HepG2 (cell line): ENCODE results near the gene SLCO2B1. TPM values are rescaled to one million over a fixed set of nuclear protein-coding genes. Genes with fewer than 3 reads are reported as not detected.

Source experiments
- ARNTL ChIP-seq: sonication (generic); formaldehyde crosslinking; IDR thresholded peaks from 2 replicates; pipeline ENCODE4 v1.4.0; 2020; ENCODE audit warnings: mild to moderate bottlenecking, missing genetic modification reagents
- CHD2 ChIP-seq: IDR thresholded peaks from 2 replicates; pipeline ENCODE4 v1.6.1; 2011; ENCODE audit warnings: low read depth, low read length, improper control_type of control experiment
- DNMT1 ChIP-seq: sonication (generic); formaldehyde crosslinking; IDR thresholded peaks from 2 replicates; pipeline ENCODE4 v1.5.1; 2020; ENCODE audit warnings: mild to moderate bottlenecking, missing genetic modification reagents
- KDM5A ChIP-seq: fragments of 200-600 bp; sonication (generic); IDR thresholded peaks from 2 replicates; pipeline ENCODE4 v1.7.0; 2018; ENCODE audit warnings: antibody characterized with exemption, mild to moderate bottlenecking, low read length, borderline replicate concordance
- KLF15 ChIP-seq: sonication (generic); formaldehyde crosslinking; IDR thresholded peaks from 2 replicates; pipeline ENCODE4 v1.8.1; 2023; ENCODE audit warnings: borderline replicate concordance, mild to moderate bottlenecking, inconsistent platforms, missing genetic modification reagents, mixed read lengths
- NRL ChIP-seq: sonication (generic); formaldehyde crosslinking; IDR thresholded peaks from 2 replicates; pipeline ENCODE4 v1.5.0; 2020; ENCODE audit warnings: missing genetic modification reagents, mild to moderate bottlenecking, moderate library complexity, borderline replicate concordance
- RFXAP ChIP-seq: sonication (generic); formaldehyde crosslinking; IDR thresholded peaks from 2 replicates; pipeline ENCODE4 v1.4.0; 2020; ENCODE audit warnings: missing genetic modification reagents, borderline replicate concordance
- SMARCC2 ChIP-seq: fragments of 450-650 bp; IDR thresholded peaks from 2 replicates; pipeline ENCODE4 v1.6.1; 2017; ENCODE audit warnings: antibody characterized with exemption, mild to moderate bottlenecking
- ZNF263 ChIP-seq: sonication (generic); formaldehyde crosslinking; IDR thresholded peaks from 2 replicates; pipeline ENCODE4 v1.4.0; 2020; ENCODE audit warnings: missing genetic modification reagents
- ZNF501 ChIP-seq: sonication (generic); formaldehyde crosslinking; IDR thresholded peaks from 2 replicates; pipeline ENCODE4 v1.5.1; 2020; ENCODE audit warnings: mild to moderate bottlenecking, moderate library complexity, missing genetic modification reagents
- ZSCAN21 ChIP-seq: sonication (generic); formaldehyde crosslinking; IDR thresholded peaks from 2 replicates; pipeline ENCODE4 v1.8.0; 2022; ENCODE audit warnings: mild to moderate bottlenecking, missing genetic modification reagents, moderate library complexity, borderline replicate concordance
- polyA plus RNA-seq, 8 experiments: library from polyadenylated mRNA; depleted of rRNA in 3 of 8; stranded (reverse) in 7 of 8; unstranded in 1 of 8; fragments of >200 nt; fragmentation: Illumina TruSeq in 4 of 8; extraction: Trizol in 4 of 8; gene quantifications; 2 replicates each; pipeline versions ENCODE4 v1.2.1 to v1.2.3, GENCODE V29; 2011 to 2016; ENCODE audit warnings: low read depth in 4 of 8, missing spikeins in 1 of 8, mixed read lengths in 1 of 8; ENCODE audit not compliant: insufficient read depth in 1 of 8
- total RNA-seq, 5 experiments: library from RNA; depleted of rRNA; stranded (reverse); fragments of >200 nt; fragmentation: Illumina TruSeq; extraction: Trizol; gene quantifications; 2 replicates each; pipeline ENCODE4 v1.2.3, GENCODE V29; 2016; ENCODE audit warnings: low read depth in 1 of 5
- TF ChIP-seq, protein P1 (sequence below): sonication (generic); formaldehyde crosslinking; IDR thresholded peaks from 2 replicates; pipeline ENCODE4 v1.5.1; 2020; ENCODE audit warnings: mild to moderate bottlenecking, missing genetic modification reagents, borderline replicate concordance
- TF ChIP-seq, protein P2 (sequence below): sonication (generic); formaldehyde crosslinking; conservative IDR thresholded peaks from 2 replicates; pipeline ENCODE4 v1.8.1; 2023; ENCODE audit warnings: missing genetic modification reagents
- TF ChIP-seq, protein P3 (sequence below): sonication (generic); formaldehyde crosslinking; IDR thresholded peaks from 2 replicates; pipeline ENCODE4 v1.4.0; 2020; ENCODE audit warnings: mild to moderate bottlenecking, missing genetic modification reagents
- TF ChIP-seq, protein P4 (sequence below): sonication (generic); formaldehyde crosslinking; IDR thresholded peaks from 2 replicates; pipeline ENCODE4 v1.4.0; 2020; ENCODE audit warnings: missing genetic modification reagents, borderline replicate concordance
- TF ChIP-seq, protein P5 (sequence below): IDR thresholded peaks from 2 replicates; pipeline ENCODE4 v1.6.1; 2016; ENCODE audit warnings: mild to moderate bottlenecking, missing biosample characterization, missing genetic modification reagents

Gene SLCO2B1
- total and polyA plus RNA-seq, 2 of the 13 experiments (the other 11 are each of a cell fraction or from before 2014, with no cell fraction given) = 15.3 to 19.8 TPM

DNA sequence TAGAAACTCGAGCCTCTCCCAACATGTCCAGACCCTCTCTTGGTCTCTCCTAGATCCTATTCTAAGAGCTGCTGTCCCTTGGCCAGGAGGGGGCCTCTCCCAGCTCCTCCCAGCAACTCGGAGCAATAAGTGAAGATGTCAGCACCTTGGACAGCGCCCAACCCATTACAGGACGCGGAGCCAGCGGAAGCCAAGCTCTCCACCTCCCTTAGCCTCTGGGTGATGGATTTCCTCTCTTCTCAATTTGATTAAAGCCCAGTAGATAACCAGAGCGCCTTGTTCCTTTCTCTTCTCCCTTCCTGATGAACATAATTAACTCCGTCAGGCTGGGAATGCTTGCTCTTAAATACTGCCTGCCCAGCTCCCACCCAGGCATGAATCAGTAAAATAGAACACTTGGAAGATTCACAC is 63.5 kb downstream of the SLCO2B1 start (continued):
- TF ChIP-seq, protein P1, sequence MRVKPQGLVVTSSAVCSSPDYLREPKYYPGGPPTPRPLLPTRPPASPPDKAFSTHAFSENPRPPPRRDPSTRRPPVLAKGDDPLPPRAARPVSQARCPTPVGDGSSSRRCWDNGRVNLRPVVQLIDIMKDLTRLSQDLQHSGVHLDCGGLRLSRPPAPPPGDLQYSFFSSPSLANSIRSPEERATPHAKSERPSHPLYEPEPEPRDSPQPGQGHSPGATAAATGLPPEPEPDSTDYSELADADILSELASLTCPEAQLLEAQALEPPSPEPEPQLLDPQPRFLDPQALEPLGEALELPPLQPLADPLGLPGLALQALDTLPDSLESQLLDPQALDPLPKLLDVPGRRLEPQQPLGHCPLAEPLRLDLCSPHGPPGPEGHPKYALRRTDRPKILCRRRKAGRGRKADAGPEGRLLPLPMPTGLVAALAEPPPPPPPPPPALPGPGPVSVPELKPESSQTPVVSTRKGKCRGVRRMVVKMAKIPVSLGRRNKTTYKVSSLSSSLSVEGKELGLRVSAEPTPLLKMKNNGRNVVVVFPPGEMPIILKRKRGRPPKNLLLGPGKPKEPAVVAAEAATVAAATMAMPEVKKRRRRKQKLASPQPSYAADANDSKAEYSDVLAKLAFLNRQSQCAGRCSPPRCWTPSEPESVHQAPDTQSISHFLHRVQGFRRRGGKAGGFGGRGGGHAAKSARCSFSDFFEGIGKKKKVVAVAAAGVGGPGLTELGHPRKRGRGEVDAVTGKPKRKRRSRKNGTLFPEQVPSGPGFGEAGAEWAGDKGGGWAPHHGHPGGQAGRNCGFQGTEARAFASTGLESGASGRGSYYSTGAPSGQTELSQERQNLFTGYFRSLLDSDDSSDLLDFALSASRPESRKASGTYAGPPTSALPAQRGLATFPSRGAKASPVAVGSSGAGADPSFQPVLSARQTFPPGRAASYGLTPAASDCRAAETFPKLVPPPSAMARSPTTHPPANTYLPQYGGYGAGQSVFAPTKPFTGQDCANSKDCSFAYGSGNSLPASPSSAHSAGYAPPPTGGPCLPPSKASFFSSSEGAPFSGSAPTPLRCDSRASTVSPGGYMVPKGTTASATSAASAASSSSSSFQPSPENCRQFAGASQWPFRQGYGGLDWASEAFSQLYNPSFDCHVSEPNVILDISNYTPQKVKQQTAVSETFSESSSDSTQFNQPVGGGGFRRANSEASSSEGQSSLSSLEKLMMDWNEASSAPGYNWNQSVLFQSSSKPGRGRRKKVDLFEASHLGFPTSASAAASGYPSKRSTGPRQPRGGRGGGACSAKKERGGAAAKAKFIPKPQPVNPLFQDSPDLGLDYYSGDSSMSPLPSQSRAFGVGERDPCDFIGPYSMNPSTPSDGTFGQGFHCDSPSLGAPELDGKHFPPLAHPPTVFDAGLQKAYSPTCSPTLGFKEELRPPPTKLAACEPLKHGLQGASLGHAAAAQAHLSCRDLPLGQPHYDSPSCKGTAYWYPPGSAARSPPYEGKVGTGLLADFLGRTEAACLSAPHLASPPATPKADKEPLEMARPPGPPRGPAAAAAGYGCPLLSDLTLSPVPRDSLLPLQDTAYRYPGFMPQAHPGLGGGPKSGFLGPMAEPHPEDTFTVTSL (CRISPR knock-in tag) = no peak
- TF ChIP-seq KDM5A (no peak), SMARCC2 (no peak), DNMT1 (CRISPR knock-in tag) (no peak), ZNF263 (peak; percentile 81), RFXAP (peak; percentile 87), ZNF501 (0 out of 2 replicates have a peak, but pooled peaks have one; percentile 49), CHD2 (no peak), ZSCAN21 (CRISPR knock-in tag) (peak; percentile 76; the same call in 1 of the 2 replicates), NRL (peak; percentile 61; the same call in 1 of the 2 replicates), ARNTL (peak; percentile 70), KLF15 (CRISPR knock-in tag) (peak; percentile 91; the same call in 1 of the 2 replicates)
- TF ChIP-seq, protein P2, sequence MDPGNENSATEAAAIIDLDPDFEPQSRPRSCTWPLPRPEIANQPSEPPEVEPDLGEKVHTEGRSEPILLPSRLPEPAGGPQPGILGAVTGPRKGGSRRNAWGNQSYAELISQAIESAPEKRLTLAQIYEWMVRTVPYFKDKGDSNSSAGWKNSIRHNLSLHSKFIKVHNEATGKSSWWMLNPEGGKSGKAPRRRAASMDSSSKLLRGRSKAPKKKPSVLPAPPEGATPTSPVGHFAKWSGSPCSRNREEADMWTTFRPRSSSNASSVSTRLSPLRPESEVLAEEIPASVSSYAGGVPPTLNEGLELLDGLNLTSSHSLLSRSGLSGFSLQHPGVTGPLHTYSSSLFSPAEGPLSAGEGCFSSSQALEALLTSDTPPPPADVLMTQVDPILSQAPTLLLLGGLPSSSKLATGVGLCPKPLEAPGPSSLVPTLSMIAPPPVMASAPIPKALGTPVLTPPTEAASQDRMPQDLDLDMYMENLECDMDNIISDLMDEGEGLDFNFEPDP (CRISPR knock-in tag) = no peak
- TF ChIP-seq, protein P3, sequence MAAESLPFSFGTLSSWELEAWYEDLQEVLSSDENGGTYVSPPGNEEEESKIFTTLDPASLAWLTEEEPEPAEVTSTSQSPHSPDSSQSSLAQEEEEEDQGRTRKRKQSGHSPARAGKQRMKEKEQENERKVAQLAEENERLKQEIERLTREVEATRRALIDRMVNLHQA (CRISPR knock-in tag) = peak; percentile 89; the same call in 1 of the 2 replicates
- TF ChIP-seq, protein P4, sequence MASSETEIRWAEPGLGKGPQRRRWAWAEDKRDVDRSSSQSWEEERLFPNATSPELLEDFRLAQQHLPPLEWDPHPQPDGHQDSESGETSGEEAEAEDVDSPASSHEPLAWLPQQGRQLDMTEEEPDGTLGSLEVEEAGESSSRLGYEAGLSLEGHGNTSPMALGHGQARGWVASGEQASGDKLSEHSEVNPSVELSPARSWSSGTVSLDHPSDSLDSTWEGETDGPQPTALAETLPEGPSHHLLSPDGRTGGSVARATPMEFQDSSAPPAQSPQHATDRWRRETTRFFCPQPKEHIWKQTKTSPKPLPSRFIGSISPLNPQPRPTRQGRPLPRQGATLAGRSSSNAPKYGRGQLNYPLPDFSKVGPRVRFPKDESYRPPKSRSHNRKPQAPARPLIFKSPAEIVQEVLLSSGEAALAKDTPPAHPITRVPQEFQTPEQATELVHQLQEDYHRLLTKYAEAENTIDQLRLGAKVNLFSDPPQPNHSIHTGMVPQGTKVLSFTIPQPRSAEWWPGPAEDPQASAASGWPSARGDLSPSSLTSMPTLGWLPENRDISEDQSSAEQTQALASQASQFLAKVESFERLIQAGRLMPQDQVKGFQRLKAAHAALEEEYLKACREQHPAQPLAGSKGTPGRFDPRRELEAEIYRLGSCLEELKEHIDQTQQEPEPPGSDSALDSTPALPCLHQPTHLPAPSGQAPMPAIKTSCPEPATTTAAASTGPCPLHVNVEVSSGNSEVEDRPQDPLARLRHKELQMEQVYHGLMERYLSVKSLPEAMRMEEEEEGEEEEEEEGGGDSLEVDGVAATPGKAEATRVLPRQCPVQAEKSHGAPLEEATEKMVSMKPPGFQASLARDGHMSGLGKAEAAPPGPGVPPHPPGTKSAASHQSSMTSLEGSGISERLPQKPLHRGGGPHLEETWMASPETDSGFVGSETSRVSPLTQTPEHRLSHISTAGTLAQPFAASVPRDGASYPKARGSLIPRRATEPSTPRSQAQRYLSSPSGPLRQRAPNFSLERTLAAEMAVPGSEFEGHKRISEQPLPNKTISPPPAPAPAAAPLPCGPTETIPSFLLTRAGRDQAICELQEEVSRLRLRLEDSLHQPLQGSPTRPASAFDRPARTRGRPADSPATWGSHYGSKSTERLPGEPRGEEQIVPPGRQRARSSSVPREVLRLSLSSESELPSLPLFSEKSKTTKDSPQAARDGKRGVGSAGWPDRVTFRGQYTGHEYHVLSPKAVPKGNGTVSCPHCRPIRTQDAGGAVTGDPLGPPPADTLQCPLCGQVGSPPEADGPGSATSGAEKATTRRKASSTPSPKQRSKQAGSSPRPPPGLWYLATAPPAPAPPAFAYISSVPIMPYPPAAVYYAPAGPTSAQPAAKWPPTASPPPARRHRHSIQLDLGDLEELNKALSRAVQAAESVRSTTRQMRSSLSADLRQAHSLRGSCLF (CRISPR knock-in tag) = peak; percentile 84; the same call in 1 of the 2 replicates
- TF ChIP-seq, protein P5, sequence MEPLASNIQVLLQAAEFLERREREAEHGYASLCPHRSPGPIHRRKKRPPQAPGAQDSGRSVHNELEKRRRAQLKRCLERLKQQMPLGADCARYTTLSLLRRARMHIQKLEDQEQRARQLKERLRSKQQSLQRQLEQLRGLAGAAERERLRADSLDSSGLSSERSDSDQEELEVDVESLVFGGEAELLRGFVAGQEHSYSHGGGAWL (CRISPR knock-in tag) = peak; percentile 93
